Measurements from ENCODE around the gene COL4A2.

The COL4A2 gene

GRCh38 chr13:110455444-110455843 is 148.4 kb downstream of the COL4A2 start:
- DNase-seq (ENCODE audit: low read depth), result no peak

GRCh38 chr13:110455941-110456340 is 148.9 kb downstream of the COL4A2 start:
- DNase-seq (ENCODE audit: low read depth), result peak; percentile 69

GRCh38 chr13:110456550-110456949 is 149.5 kb downstream of the COL4A2 start:
- DNase-seq (ENCODE audit: low read depth), result no peak

GRCh38 chr13:110457361-110457760 is 150.3 kb downstream of the COL4A2 start:
- no peak for DNase-seq (ENCODE audit: low read depth)

- no peak for DNase-seq (ENCODE audit: low read depth)
Observed at GRCh38 chr13:110458017-110458416, 150.9 kb downstream of the COL4A2 start.

- DNase-seq (ENCODE audit: low read depth), result no peak
Observed at GRCh38 chr13:110458594-110459365, 151.7 kb downstream of the COL4A2 start.

GRCh38 chr13:110462091-110462490 is 155.0 kb downstream of the COL4A2 start:
- DNase-seq (ENCODE audit: low read depth), result no peak

GRCh38 chr13:110463156-110463555 is 156.1 kb downstream of the COL4A2 start:
- DNase-seq (ENCODE audit: low read depth), result no peak

- no peak for DNase-seq (ENCODE audit: low read depth)
Observed at GRCh38 chr13:110463871-110464510, 156.9 kb downstream of the COL4A2 start.

- DNase-seq (ENCODE audit: low read depth), result no peak
Observed at GRCh38 chr13:110464556-110465333, 157.7 kb downstream of the COL4A2 start.

- DNase-seq (ENCODE audit: low read depth), result no peak
Observed at GRCh38 chr13:110465696-110466095, 158.6 kb downstream of the COL4A2 start.

GRCh38 chr13:110466266-110466915 is 159.3 kb downstream of the COL4A2 start:
- DNase-seq (ENCODE audit: low read depth), result no peak

GRCh38 chr13:110467516-110468110 is 160.5 kb downstream of the COL4A2 start:
- no peak for DNase-seq (ENCODE audit: low read depth)

GRCh38 chr13:110468986-110469495 is 162.0 kb downstream of the COL4A2 start:
- DNase-seq (ENCODE audit: low read depth), result no peak

- DNase-seq (ENCODE audit: low read depth), result no peak
Observed at GRCh38 chr13:110469597-110469996, 162.5 kb downstream of the COL4A2 start.

GRCh38 chr13:110470272-110471009 is 163.4 kb downstream of the COL4A2 start:
- peak; percentile 35 for DNase-seq (ENCODE audit: low read depth)

- no peak for DNase-seq (ENCODE audit: low read depth)
Observed at GRCh38 chr13:110471156-110471832, 164.2 kb downstream of the COL4A2 start.

- peak; percentile 81 for DNase-seq (ENCODE audit: low read depth)
Observed at GRCh38 chr13:110471833-110472162, 164.7 kb downstream of the COL4A2 start.

- no peak for DNase-seq (ENCODE audit: low read depth)
Observed at GRCh38 chr13:110472904-110473563, 165.9 kb downstream of the COL4A2 start.

- no peak for DNase-seq (ENCODE audit: low read depth)
Observed at GRCh38 chr13:110474713-110475112, 167.6 kb downstream of the COL4A2 start.

All from CMK (cell line).